Measurements from ENCODE around the gene AQP7. TPM values are rescaled to one million over a fixed set of nuclear protein-coding genes. Genes with fewer than 3 reads are reported as not detected.

AQP7 gene
- total and polyA plus RNA-seq, 9 of the 15 experiments (the other 6 are each of a cell fraction or from before 2014, with no cell fraction given), result 0.04 to 0.53 (median 0.07) TPM; not detected in 4

DNA sequence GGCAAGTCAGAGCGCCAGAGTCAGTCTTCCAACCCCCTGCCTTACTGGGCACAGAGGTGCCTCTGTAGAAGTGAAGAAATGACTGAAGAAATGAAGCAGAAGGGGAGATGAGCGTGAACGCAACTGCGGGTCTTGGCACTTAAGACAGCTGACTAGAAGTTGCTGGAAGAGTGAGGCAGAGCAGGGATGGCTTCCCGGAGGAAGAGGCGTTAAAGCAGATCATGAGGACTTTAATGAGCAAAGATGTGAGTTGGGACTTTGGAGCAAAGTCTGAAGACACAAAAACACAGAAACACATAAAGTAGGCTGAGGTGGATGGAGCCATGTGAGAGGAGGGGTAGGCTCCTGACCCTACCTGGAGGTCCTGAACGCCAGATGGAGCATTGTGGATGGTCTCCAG lies 37.8 kb upstream of the AQP7 start:
- no TSS peak for BruUV-seq (replicated peaks)
- WGBS (ENCODE audit: insufficient coverage, low coverage, missing lambda C conversion rate), result 83% methylated on average over 5 of the region's 7 CpGs
- CTCF ChIA-PET (ENCODE audit: low intra/inter-chr PET ratio), result no interaction called here
- FAIRE-seq (no peak), ATAC-seq (no peak), DNase-seq (ENCODE audit: extremely low read depth in 1 of 4, low spot score in 3 of 4) (no peak)
- TF ChIP-seq ZFP36 (IDR thresholded peaks at IDR 0.05; ENCODE audit: low read depth, low read length, partially characterized antibody) (peak; percentile 80), NR1H2 (CRISPR knock-in tag; IDR thresholded peaks at IDR 0.05) (no peak), NR2C1 (IDR thresholded peaks at IDR 0.05) (no peak), NR2C1 (tag; IDR thresholded peaks at IDR 0.05) (no peak), HOXB6 (CRISPR knock-in tag; IDR thresholded peaks at IDR 0.05; ENCODE audit: borderline replicate concordance) (no peak), HNRNPH1 (optimal IDR thresholded peaks at IDR 0.05; ENCODE audit: low read depth, low read length) (no peak), ZNF24 (IDR thresholded peaks at IDR 0.05) (peak; percentile 26; the same call in 1 of the 2 replicates)
- intact Hi-C loops (cut with micrococcal nuclease) (no loop called here), in situ Hi-C loops (cut with MboI) (no loop called here)
- H3K9ac ChIP-seq (ENCODE audit: insufficient read depth in 1 of 2, low read depth in 2 of 2, low read length in 2 of 2), result no peak overlapping the region
- H3K4me2 ChIP-seq (ENCODE audit: insufficient read depth, low read length), result no peak overlapping the region
- no peak overlapping the region for H3K27ac ChIP-seq (ENCODE audit: extremely low read depth, low read depth, low read length)
- no peak overlapping the region for H3K4me3 ChIP-seq
- H3K9me3 ChIP-seq (replicated peaks; ENCODE audit: control insufficient read depth, insufficient read depth, low read depth, low read length), result no peaks in the 10 kb centered on the region
- H3K4me1 ChIP-seq (replicated peaks in 1 of 2; ENCODE audit: control insufficient read depth in 2 of 2, insufficient read depth in 2 of 2, low read length in 2 of 2), result peaks cover 40 to 60% of the 10 kb centered on the region in 2 experiments
- peaks cover 12% of the 10 kb centered on the region for H3K79me2 ChIP-seq (ENCODE audit: control insufficient read depth, insufficient read depth, low read length)
- H3K27me3 ChIP-seq (ENCODE audit: control insufficient read depth in 2 of 2, insufficient read depth in 2 of 2, low read length in 2 of 2), result no peaks in the 10 kb centered on the region
- no peaks in the 10 kb centered on the region for H4K20me1 ChIP-seq (replicated peaks; ENCODE audit: control insufficient read depth, insufficient read depth, low read length)
- peaks cover 12% of the 10 kb centered on the region; the same call in 1 of the 3 replicates for H3K36me3 ChIP-seq (ENCODE audit: control insufficient read depth, insufficient read depth, low read length)
- no peak overlapping the region for H2AFZ ChIP-seq (ENCODE audit: low read depth, low read length)
- H3K9me1 ChIP-seq (ENCODE audit: control insufficient read depth, insufficient read depth, low read length), result no peaks in the 10 kb centered on the region
- POLR2A ChIA-PET, result interaction anchor here (1.2 kb wide), 1 partner anchor 13 kb away, joined by 3 read pairs; no protein-coding TSS in a partner anchor

- no TSS peak for BruUV-seq (replicated peaks)
- POLR2A ChIA-PET, result interaction anchor here (1.2 kb wide), 1 partner anchor 13 kb away, joined by 3 read pairs; no protein-coding TSS in a partner anchor
- Histone ChIP-seq H4K20me1 (replicated peaks; ENCODE audit: control insufficient read depth, insufficient read depth, low read length) (no peaks in the 10 kb centered on the region), H3K79me2 (ENCODE audit: control insufficient read depth, insufficient read depth, low read length) (peaks cover 7% of the 10 kb centered on the region; the same call in 2 of the 3 replicates), H3K36me3 (ENCODE audit: control insufficient read depth, insufficient read depth, low read length) (peaks cover 12% of the 10 kb centered on the region; the same call in 1 of the 3 replicates), H3K27me3 (ENCODE audit: control insufficient read depth in 2 of 2, insufficient read depth in 2 of 2, low read length in 2 of 2) (no peaks in the 10 kb centered on the region), H3K4me3 (no peak overlapping the region), H3K9ac (ENCODE audit: insufficient read depth in 1 of 2, low read depth in 2 of 2, low read length in 2 of 2) (peak overlapping the region in 1 of 2 experiments; percentile 71; a peak in 1 of 4 replicates), H3K27ac (ENCODE audit: extremely low read depth, low read depth, low read length) (no peak overlapping the region), H3K4me2 (ENCODE audit: insufficient read depth, low read length) (no peak overlapping the region), H3K4me1 (replicated peaks in 1 of 2; ENCODE audit: control insufficient read depth in 2 of 2, insufficient read depth in 2 of 2, low read length in 2 of 2) (peaks cover 35 to 57% of the 10 kb centered on the region in 2 experiments), H3K9me1 (ENCODE audit: control insufficient read depth, insufficient read depth, low read length) (no peaks in the 10 kb centered on the region), H3K9me3 (replicated peaks; ENCODE audit: control insufficient read depth, insufficient read depth, low read depth, low read length) (no peaks in the 10 kb centered on the region), H2AFZ (ENCODE audit: low read depth, low read length) (no peak overlapping the region)
- peak; percentile 29 for FAIRE-seq
- DNase-seq (ENCODE audit: extremely low read depth in 1 of 4, low spot score in 3 of 4), result no peak
- CTCF ChIA-PET (ENCODE audit: low intra/inter-chr PET ratio), result no interaction called here
- 52% methylated on average over 4 of the region's 6 CpGs for WGBS (ENCODE audit: insufficient coverage, low coverage, missing lambda C conversion rate)
- no peak for ATAC-seq
- intact Hi-C loops (cut with micrococcal nuclease), result no loop called here
- in situ Hi-C loops (cut with MboI), result no loop called here
- TF ChIP-seq HNRNPL (IDR thresholded peaks at IDR 0.05; ENCODE audit: low read depth, low read length) (no peak), HNRNPK (IDR thresholded peaks at IDR 0.05; ENCODE audit: low read depth, low read length, poor library complexity, severe bottlenecking) (no peak), HDAC3 (IDR thresholded peaks at IDR 0.05; ENCODE audit: borderline replicate concordance, partially characterized antibody) (no peak)
- TF ChIP-seq, protein P1, sequence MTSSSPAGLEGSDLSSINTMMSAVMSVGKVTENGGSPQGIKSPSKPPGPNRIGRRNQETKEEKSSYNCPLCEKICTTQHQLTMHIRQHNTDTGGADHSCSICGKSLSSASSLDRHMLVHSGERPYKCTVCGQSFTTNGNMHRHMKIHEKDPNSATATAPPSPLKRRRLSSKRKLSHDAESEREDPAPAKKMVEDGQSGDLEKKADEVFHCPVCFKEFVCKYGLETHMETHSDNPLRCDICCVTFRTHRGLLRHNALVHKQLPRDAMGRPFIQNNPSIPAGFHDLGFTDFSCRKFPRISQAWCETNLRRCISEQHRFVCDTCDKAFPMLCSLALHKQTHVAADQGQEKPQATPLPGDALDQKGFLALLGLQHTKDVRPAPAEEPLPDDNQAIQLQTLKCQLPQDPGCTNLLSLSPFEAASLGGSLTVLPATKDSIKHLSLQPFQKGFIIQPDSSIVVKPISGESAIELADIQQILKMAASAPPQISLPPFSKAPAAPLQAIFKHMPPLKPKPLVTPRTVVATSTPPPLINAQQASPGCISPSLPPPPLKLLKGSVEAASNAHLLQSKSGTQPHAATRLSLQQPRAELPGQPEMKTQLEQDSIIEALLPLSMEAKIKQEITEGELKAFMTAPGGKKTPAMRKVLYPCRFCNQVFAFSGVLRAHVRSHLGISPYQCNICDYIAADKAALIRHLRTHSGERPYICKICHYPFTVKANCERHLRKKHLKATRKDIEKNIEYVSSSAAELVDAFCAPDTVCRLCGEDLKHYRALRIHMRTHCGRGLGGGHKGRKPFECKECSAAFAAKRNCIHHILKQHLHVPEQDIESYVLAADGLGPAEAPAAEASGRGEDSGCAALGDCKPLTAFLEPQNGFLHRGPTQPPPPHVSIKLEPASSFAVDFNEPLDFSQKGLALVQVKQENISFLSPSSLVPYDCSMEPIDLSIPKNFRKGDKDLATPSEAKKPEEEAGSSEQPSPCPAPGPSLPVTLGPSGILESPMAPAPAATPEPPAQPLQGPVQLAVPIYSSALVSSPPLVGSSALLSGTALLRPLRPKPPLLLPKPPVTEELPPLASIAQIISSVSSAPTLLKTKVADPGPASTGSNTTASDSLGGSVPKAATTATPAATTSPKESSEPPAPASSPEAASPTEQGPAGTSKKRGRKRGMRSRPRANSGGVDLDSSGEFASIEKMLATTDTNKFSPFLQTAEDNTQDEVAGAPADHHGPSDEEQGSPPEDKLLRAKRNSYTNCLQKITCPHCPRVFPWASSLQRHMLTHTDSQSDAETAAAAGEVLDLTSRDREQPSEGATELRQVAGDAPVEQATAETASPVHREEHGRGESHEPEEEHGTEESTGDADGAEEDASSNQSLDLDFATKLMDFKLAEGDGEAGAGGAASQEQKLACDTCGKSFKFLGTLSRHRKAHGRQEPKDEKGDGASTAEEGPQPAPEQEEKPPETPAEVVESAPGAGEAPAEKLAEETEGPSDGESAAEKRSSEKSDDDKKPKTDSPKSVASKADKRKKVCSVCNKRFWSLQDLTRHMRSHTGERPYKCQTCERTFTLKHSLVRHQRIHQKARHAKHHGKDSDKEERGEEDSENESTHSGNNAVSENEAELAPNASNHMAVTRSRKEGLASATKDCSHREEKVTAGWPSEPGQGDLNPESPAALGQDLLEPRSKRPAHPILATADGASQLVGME (CRISPR knock-in tag; IDR thresholded peaks at IDR 0.05), result no peak
Observed at GRCh38 chr9:33439731-33440130, 37.4 kb upstream of the AQP7 start.
